Stomach (tissue), 4 donors: ENCODE data around the gene LGR5.

Experiments used
- POLR2A ChIP-seq, 4 donors: fragments of 450-650 bp; IDR thresholded peaks; one replicate each; pipeline ENCODE4 v1.6.1; 2016; ENCODE audit warnings: antibody characterized with exemption in 4 of 4, control low read depth in 2 of 4, mild to moderate bottlenecking in 1 of 4, moderate library complexity in 1 of 4
- POLR2AphosphoS5 ChIP-seq, 3 donors: sonication (generic); formaldehyde crosslinking; IDR thresholded peaks; one replicate each; pipeline ENCODE4 v1.6.1; 2016; ENCODE audit warnings: antibody characterized with exemption in 3 of 3
- TF ChIP-seq, protein P1 (sequence below), 7 experiments: fragments of 450-650 bp in 4 of 7; fragments of 200-600 bp in 3 of 7; sonication (generic) in 3 of 7; IDR thresholded peaks; one replicate each; pipeline ENCODE4 v1.5.1; 2016 to 2019; ENCODE audit warnings: antibody characterized with exemption in 7 of 7, control low read depth in 2 of 7, mild to moderate bottlenecking in 1 of 7

DNA sequence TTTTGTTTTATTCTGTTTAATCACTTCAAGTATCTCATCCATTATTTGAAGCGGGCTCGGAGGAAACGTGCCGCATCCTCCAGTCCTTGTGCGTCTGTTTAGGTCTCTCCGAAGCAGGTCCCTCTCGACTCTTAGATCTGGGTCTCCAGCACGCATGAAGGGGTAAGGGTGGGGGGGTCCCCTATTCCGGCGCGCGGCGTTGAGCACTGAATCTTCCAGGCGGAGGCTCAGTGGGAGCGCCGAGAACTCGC is 311 bp upstream of the LGR5 start:
- TF ChIP-seq, protein P1, sequence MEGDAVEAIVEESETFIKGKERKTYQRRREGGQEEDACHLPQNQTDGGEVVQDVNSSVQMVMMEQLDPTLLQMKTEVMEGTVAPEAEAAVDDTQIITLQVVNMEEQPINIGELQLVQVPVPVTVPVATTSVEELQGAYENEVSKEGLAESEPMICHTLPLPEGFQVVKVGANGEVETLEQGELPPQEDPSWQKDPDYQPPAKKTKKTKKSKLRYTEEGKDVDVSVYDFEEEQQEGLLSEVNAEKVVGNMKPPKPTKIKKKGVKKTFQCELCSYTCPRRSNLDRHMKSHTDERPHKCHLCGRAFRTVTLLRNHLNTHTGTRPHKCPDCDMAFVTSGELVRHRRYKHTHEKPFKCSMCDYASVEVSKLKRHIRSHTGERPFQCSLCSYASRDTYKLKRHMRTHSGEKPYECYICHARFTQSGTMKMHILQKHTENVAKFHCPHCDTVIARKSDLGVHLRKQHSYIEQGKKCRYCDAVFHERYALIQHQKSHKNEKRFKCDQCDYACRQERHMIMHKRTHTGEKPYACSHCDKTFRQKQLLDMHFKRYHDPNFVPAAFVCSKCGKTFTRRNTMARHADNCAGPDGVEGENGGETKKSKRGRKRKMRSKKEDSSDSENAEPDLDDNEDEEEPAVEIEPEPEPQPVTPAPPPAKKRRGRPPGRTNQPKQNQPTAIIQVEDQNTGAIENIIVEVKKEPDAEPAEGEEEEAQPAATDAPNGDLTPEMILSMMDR (IDR thresholded peaks at IDR 0.05): no peak
- no peak for TF ChIP-seq POLR2A (IDR thresholded peaks at IDR 0.05)
- no peak for TF ChIP-seq POLR2AphosphoS5 (IDR thresholded peaks at IDR 0.05)
